Activated naive CD8-positive, alpha-beta T cell treated with anti-CD3 and anti-CD28 coated beads for 36 hours (primary cell): Measurements from ENCODE around the gene SCAMP1. TPM values are rescaled to one million over a fixed set of nuclear protein-coding genes. Genes with fewer than 3 reads are reported as not detected.

Experiments
- DNase-seq: peaks from one replicate; pipeline ENCODE4 v3.0.0; 2021
- H3K27ac Mint-ChIP-seq: one replicate; pipeline ENCODE4 v1.8.0; 2022; ENCODE audit warnings: mild to moderate bottlenecking, moderate library complexity, mixed read lengths
- H3K27me3 Mint-ChIP-seq: one replicate; pipeline ENCODE4 v1.8.0; 2022; ENCODE audit warnings: mild to moderate bottlenecking, mixed read lengths
- H3K36me3 Mint-ChIP-seq: one replicate; pipeline ENCODE4 v1.8.0; 2021; ENCODE audit warnings: mild to moderate bottlenecking, mixed read lengths
- H3K4me1 Mint-ChIP-seq: one replicate; pipeline ENCODE4 v1.8.0; 2021; ENCODE audit warnings: mixed read lengths
- H3K4me3 Mint-ChIP-seq: one replicate; pipeline ENCODE4 v1.8.0; 2022; ENCODE audit warnings: mild to moderate bottlenecking, moderate library complexity, mixed read lengths
- H3K9me3 Mint-ChIP-seq: one replicate; pipeline ENCODE4 v1.8.0; 2022; ENCODE audit warnings: mixed read lengths
- total RNA-seq, 2 experiments: library from RNA; stranded (reverse); gene quantifications; one replicate each; pipeline ENCODE4 v1.2.3, GENCODE V29; 2021

Gene SCAMP1
- total RNA-seq, 2 experiments from 2014 or later, result 15.6 to 19.9 TPM

DNA sequence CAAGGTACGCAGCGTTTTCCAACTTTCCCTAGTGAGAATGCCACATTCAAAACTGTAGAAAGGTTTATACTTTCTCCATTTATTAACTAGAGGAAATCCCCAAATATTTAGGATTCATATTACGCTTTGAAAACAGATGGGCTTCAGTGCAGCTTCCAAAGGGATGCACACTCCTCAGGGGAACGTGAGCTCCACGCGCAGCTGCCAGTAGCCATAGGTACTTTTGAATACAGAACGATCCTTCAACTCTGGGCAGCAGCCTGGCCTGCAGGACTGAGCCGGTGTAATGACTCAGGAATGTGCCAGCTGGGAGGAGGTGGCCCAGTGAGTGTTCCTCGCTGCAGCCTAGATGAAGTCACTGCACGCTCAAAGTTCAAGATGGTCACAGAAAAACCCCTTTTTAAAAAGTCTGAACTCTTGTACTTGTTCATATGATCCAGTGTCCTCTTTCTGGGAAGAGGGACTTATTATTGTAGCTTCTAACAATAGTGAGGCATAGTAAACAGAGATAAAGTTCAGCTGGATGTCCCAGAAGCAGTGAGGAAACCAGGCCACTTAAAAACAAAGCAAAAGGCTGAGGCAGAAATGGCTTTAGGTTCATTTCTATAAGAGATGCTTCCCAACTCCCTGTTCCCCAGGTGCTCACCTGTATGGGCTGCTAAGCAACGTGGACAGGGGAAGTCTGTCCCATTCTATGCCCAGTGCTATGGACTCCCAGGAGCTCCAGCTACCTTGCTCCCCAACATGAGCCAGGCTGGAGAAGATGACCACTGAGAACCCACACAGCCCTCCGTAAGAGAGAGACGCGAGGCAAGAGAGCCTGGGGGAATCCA is 158.2 kb downstream of the SCAMP1 start:
- Mint-ChIP-seq H3K4me3 (no peak overlapping the region), H3K36me3 (no peaks in the 10 kb centered on the region), H3K27ac (no peak overlapping the region), H3K4me1 (no peaks in the 10 kb centered on the region), H3K27me3 (peaks cover 37% of the 10 kb centered on the region), H3K9me3 (no peaks in the 10 kb centered on the region)
- no peak for DNase-seq

DNA sequence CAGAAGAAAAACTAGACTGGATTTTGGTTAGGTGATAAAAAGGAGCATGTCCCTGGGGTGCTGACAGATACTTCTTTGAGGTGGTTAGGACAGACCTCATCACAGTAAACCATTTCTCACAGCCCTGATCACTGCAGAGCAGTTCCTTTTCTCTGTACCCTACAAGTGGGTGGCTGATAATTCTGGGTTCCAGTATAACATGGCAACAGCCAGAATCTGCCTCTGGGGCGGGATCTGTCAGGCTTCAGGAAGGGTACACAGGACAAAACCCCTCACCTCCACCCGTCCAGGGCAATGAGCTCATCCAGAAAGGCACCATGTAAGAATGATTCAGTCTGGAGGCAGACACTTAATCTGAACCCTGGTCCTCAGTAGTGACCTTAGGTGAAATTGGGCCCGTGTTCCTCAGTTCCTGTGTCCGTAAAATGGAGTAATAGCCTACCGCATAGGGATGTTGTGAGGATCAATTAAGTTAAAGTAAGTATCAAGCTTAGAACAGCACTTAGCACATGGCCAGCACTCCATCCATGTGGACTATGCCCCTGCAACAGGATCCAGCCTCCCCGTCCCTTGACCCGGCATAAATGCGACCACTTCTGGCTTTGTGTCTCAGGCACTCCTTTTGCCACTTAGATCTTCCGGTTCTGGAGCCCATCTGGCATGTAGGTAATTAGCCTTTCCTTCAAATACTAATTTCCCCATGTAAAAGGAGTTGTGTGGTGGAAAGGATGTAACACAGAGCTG is 159.0 kb downstream of the SCAMP1 start:
- Mint-ChIP-seq H3K9me3 (no peaks in the 10 kb centered on the region), H3K27me3 (peaks cover 36% of the 10 kb centered on the region), H3K4me1 (no peaks in the 10 kb centered on the region), H3K27ac (no peak overlapping the region), H3K36me3 (no peaks in the 10 kb centered on the region), H3K4me3 (no peak overlapping the region)
- no peak for DNase-seq

DNA sequence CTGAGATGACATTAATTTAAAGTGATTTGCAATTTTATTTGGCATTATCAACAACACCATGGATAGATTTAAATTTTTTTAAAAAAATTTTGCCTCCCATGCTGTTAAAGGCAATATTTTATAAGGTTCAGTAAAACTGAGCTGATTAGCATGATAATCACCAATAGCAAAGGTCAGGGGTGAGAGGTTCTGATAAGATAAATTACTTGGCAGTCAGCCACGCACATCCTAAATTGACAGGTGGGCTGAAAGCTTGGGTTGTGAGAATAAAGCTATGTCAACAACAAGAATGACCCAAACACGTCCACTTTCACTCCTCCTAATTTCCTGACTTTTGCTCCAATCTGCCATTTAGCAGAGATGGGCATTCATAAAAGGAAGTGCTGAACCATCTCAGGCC is 161.0 kb downstream of the SCAMP1 start:
- DNase-seq, result no peak
- H3K9me3 Mint-ChIP-seq, result no peaks in the 10 kb centered on the region
- H3K4me3 Mint-ChIP-seq, result no peak overlapping the region
- no peak overlapping the region for H3K27ac Mint-ChIP-seq
- H3K36me3 Mint-ChIP-seq, result no peaks in the 10 kb centered on the region
- H3K4me1 Mint-ChIP-seq, result no peaks in the 10 kb centered on the region
- H3K27me3 Mint-ChIP-seq, result peaks cover 18% of the 10 kb centered on the region

- peaks cover 18% of the 10 kb centered on the region for H3K27me3 Mint-ChIP-seq
These were observed 162.3 kb downstream of the SCAMP1 start for GRCh38 chr5:78522476-78523260.

GRCh38 chr5:78523314-78524193 is 163.1 kb downstream of the SCAMP1 start:
- H3K9me3 Mint-ChIP-seq, result no peaks in the 10 kb centered on the region
- no peak overlapping the region for H3K4me3 Mint-ChIP-seq
- no peaks in the 10 kb centered on the region for H3K36me3 Mint-ChIP-seq
- DNase-seq, result no peak
- no peak overlapping the region for H3K27ac Mint-ChIP-seq
- peaks cover 18% of the 10 kb centered on the region for H3K27me3 Mint-ChIP-seq
- H3K4me1 Mint-ChIP-seq, result no peaks in the 10 kb centered on the region

More at GRCh38 chr5:78522476-78523260, 162.3 kb downstream of the SCAMP1 start:
- no peaks in the 10 kb centered on the region for H3K36me3 Mint-ChIP-seq
- H3K27ac Mint-ChIP-seq, result no peak overlapping the region
- no peaks in the 10 kb centered on the region for H3K9me3 Mint-ChIP-seq
- H3K4me3 Mint-ChIP-seq, result no peak overlapping the region
- DNase-seq, result no peak
- H3K4me1 Mint-ChIP-seq, result no peaks in the 10 kb centered on the region

DNA sequence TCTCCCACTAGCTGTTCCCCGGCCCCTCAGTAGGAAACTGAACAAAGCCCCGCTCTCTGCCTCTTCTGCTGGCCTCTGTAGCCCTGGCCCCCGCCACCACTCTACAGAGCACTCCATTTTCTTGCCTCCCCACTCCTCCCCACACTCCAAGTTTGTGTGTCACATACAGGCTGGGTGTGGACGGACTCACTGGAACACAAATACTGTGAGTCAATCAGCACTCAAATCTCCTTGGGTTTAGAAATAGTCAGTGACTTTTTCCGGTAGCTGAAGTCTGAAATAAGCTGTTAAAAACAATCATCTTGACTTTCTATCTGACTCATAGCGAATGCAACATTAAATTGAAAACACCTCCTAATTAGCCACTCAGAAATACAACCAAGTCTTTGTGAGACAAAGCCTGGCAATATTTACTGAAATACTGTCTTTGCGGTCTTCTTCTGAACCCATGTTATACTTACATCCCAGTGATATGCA is 165.7 kb downstream of the SCAMP1 start:
- Mint-ChIP-seq H3K27me3 (peaks cover 4% of the 10 kb centered on the region), H3K9me3 (no peaks in the 10 kb centered on the region), H3K4me1 (no peaks in the 10 kb centered on the region), H3K4me3 (no peak overlapping the region), H3K36me3 (no peaks in the 10 kb centered on the region), H3K27ac (no peak overlapping the region)
- no peak for DNase-seq

- Mint-ChIP-seq H3K36me3 (no peaks in the 10 kb centered on the region), H3K27me3 (peaks cover 4% of the 10 kb centered on the region), H3K4me3 (no peak overlapping the region), H3K9me3 (no peaks in the 10 kb centered on the region), H3K4me1 (no peaks in the 10 kb centered on the region), H3K27ac (no peak overlapping the region)
- no peak for DNase-seq
These were observed 166.8 kb downstream of the SCAMP1 start for GRCh38 chr5:78527054-78527859.

DNA sequence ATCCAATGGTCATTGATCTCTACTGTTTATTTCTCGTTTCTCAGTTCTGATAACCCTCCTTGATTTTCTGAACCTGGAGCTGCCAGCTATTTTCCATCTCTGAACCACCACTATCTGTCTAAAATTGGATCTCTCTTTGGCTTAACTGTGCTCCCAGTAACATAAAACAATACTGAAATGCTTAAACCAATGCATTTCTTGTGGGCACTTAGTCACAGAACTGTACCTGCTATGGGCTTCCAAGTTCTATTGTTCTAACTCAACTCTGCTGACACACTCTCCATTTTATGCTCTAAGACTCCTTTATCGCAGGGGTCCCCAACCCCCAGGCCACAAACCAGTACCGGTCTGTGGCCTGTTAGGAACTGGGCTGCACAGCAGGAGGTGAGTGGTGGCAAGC is 167.5 kb downstream of the SCAMP1 start:
- H3K4me3 Mint-ChIP-seq, result no peak overlapping the region
- no peaks in the 10 kb centered on the region for H3K36me3 Mint-ChIP-seq
- no peaks in the 10 kb centered on the region for H3K9me3 Mint-ChIP-seq

More for the DNA sequence above, 167.5 kb downstream of the SCAMP1 start:
- H3K27me3 Mint-ChIP-seq, result peaks cover 4% of the 10 kb centered on the region
- H3K4me1 Mint-ChIP-seq, result no peaks in the 10 kb centered on the region
- no peak for DNase-seq
- H3K27ac Mint-ChIP-seq, result no peak overlapping the region

Other genes with a start within 250 kb of the SCAMP1 start
- gene AP3B1, start 65.9 kb upstream of the SCAMP1 start, total RNA-seq, result 10 to 100 TPM; 36.6 to 36.7 TPM